Activated CD4-positive, alpha-beta T cell treated with anti-CD3 and anti-CD28 coated beads, Interleukin-2, amount 50 U/mL, for 16 hours (primary cell): ENCODE data around the gene WASF2.
"Not testable (repeated sequence)": the region's sequence is repeated elsewhere in the genome, so short reads cannot be mapped to it uniquely, and the experiment has no call there.

Experiments used
- DNase-seq: peaks from one replicate; pipeline ENCODE4 v3.0.0-alpha.2; 2020

WASF2 gene

DNA sequence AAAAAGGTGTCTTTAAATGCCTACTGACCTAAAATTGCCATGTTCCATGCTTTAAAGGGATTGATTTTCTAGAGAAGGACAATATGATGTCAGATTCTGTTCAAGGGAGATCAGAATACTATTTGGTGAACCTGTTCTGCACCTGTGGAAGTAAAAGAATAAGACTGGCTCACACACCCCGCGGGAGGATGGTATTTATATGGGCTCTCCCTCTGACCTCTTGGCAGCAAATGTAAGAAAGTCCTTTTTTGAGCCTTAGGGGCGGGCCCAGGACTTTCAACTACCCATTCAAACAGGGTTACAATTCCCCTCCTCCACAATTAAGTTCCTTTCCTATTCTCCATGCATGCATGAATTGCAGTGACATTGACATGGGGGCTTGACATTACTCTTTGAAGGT lies 42.1 kb downstream of the WASF2 start:
- no peak for DNase-seq

GRCh38 chr1:27447399-27447798 lies 42.6 kb downstream of the WASF2 start:
- no peak for DNase-seq

DNA sequence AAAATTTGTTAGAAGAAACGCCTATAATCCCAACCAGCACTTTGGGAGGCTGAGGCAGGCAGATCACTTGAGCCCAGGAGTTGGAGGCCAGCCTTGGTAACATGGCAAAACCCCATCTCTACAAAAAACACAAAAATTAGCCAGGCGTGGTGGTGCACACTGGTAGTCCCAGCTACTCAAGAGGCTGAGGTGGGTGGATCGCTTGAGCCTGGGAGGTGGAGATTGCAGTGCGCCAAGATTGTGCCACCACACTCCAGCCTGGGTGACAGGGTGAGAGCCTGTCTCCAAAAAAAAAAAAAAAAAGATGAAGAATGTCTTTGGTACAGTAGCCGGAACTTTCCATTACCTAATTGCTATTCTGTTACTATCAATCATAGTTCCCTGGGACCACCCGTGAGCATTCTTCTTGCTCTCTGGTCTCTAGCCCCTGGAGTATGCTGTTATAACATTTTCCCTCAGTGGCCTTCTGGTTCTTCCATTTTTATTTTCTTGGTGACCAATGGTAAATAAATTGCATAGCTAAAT lies 43.4 kb downstream of the WASF2 start:
- DNase-seq = no peak

GRCh38 chr1:27445177-27445936 lies 44.6 kb downstream of the WASF2 start:
- peak; percentile 75 for DNase-seq

DNA sequence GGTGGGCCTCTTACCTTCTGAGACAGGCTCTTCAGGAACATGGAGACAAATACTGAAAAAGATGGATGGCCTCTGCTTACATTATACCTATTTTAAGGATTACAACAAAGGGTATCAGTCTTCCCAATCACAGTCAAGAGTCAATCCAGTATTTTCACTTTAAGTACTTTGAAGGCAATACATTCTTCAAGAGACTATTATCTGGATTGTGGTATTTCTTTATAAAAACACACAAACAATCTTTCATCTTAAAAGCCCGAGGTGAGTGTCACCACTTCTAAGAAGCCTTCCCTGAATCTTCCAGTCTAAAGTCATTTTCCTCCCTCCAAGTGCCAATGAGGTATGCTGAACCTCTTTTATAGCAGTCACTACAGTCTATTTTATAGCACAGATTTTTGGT lies 45.3 kb downstream of the WASF2 start:
- peak; percentile 36 for DNase-seq

GRCh38 chr1:27439150-27439549 lies 50.8 kb downstream of the WASF2 start:
- no peak for DNase-seq

- DNase-seq = no peak
These were observed 51.3 kb downstream of the WASF2 start for GRCh38 chr1:27438621-27439061.

DNA sequence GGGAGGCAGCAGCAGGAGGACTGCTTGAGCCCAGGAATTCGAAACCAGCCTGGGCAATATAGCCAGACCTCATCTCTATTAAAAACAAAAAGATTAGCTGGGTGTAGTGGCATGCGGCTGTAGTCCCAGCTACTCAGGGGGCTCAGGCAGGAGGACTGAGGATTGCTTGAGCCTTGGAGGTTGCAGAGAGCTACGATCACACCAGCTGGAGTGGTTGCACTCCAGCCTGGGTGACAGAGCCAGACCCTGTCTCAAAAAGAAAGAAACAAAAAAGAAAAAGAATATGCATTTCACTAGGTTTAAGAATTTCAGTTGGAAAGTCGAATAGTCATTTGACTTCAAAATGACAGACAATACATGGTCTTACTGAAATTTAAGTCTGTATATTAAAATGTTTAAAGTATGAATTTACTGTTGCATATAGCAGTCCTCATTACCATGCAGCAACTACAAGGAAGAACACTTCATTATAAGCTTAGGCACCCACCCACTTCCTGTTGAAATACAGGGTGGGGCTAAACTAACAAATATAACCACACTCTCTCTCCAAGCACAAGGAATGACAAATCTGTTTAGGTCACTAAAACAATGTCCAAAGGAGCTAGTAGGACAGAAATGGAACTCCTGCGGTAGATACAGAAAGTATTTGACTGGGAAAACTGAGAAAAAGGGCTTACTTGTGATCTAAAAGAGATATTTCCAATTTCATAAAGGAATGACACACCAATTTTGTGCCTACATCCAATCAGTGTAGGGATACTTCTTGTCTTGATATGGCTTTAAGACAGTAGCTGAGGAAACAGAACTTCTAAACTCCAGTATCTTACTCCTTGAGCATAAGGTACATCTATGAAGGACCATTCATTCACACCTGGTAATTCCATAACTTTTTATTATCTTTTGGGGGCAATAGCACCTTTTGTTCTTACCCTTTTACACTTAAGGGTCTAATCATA lies 53.5 kb downstream of the WASF2 start:
- no peak for DNase-seq

GRCh38 chr1:27435566-27436203 lies 54.3 kb downstream of the WASF2 start:
- no peak for DNase-seq

- no peak for DNase-seq
These were observed 56.3 kb downstream of the WASF2 start for GRCh38 chr1:27433706-27434105.

DNA sequence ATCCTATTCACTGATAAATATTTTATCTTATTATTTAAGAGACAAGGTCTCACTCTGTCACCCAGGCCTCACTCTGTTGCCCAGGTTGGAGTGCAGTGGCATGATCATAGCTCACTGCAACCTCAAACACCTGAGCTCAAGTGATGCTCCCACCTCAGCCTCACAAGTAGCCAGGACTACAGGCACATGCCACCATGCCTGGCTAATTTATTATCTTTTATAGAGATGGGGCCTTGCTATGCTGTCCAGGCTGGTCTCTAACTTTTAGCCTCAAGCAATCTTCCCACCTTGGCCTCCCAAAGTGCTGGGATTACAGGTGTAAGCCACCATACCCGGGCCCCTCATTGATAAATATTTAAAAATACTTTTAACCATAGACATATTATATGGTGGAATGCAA lies 57.2 kb downstream of the WASF2 start:
- DNase-seq = not testable (repeated sequence)

DNA sequence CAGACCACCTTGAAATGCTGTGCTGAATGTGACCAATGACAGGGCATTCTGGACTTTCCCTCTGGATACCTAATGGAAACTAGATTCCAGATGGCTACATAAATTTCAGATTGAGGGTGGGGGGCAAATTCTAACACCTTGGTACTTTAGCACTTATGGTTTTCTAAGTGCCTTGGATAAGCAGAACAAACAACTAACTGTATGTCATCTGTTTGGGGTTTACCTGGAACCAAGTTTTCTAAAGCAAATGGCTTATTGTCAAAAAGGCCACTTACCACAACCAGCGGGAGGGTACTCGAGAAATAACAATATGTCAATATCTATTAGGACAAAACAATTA lies 58.4 kb downstream of the WASF2 start:
- DNase-seq = no peak

DNA sequence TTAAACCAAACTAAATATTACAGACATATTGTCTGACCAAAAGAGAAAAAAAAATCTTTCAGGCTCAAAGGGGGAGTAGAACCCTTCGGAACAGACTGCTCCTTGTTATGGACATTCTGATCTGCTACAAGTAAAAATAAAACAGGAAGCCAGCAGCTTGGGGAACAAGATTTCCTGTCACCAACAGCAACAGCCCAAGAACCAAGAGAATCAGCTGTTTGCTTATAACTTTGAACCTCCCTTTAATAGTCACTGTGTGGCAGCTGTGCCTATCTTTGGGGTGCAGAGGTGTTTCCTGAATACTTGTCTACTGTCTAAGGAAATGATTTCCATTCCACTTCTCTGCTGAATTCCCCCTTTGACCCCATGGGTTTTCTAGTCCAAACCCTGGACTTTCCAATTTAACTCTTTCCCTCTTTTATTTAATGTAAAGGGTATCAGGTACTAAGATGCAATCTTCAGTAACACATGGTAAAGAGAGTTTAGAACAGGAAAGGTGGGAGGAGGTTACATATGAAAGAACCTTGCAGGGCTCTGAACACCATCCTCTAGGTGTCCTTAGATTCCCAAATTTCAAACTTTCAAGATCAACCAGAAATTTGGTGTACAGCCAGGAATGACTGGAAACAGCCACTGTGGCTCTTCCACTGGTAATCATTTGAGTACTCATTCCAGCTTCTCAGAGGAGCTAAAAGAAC lies 58.9 kb downstream of the WASF2 start:
- DNase-seq = no peak

- no peak for DNase-seq
These were observed 60.9 kb downstream of the WASF2 start for GRCh38 chr1:27429029-27429425.

DNA sequence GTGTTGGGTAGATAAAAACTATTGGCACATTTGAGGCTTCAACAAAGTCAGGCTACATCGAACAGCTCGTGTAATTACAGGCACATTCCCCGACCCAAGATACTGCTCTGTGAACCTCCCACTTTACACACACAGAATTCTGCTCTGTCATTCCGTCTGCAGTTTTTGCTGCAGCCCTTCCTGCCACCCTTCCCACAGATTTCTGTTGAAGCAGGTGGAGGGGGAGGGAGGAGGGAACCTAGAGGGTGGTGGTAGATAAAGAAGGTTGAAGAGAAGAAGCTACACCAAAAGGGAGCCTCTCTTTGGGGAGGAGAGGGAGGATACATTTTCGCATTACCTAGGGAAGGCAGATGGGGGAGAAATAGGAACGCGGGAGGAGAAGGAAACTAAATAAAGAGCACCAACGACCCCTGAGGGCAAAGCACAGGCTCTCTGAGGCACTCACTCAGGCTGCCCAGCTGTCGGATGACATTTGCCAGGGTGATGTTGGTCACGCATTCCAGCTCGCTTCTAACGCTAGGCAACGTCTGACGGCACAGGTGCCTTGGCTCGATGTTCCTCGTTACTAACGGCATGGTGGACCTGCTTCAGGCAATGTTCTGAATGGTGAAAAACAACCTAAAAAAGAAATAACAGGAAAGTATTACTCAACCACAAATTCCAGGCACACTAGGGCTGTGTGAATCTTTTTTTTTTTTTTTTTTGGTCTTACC lies 61.5 kb downstream of the WASF2 start:
- DNase-seq = no peak

DNA sequence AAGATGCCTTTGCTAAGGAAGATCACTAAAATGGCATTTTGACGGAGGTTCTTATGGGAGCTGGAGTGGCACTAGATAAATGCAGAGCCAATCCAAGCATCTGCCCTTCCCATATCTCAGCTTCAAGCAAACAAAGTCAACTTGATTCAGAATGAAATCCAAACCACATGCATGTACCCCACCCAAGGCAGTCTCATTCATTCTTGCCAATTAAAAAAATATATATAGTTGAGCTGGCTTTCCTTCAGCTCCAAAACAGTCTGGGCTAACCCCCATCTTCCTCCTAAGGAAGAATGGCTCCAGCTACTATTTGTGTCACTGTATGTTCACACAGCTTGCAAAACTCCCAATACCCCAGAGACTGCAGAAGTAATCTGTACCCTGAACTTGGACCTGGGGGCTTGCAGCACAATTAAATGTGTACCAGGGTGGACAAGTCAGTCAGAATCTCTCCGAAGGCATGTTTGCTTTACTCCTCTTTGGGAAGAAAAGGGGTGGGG lies 62.1 kb downstream of the WASF2 start:
- no peak for DNase-seq

DNA sequence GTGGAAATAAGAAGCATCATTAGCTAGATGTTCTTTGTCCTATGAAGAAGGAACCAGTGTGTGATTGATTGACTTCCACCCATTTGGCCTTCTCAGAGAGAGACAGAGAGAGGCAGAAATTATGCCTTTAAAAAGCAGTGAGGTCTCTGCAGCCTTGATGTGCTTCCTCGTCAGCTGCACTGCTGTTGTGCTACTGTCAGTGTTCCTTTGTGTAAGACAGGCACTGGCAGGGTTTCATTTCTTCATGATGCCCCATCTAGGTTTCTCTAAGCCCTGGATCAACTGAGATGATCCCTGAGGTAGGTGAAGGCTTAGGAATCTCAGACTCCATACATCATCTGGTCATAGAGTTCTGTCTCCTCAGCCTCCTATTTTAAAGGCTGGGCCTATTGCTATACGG lies 62.6 kb downstream of the WASF2 start:
- no peak for DNase-seq

- no peak for DNase-seq
These were observed 66.3 kb downstream of the WASF2 start for GRCh38 chr1:27423709-27424108.

DNA sequence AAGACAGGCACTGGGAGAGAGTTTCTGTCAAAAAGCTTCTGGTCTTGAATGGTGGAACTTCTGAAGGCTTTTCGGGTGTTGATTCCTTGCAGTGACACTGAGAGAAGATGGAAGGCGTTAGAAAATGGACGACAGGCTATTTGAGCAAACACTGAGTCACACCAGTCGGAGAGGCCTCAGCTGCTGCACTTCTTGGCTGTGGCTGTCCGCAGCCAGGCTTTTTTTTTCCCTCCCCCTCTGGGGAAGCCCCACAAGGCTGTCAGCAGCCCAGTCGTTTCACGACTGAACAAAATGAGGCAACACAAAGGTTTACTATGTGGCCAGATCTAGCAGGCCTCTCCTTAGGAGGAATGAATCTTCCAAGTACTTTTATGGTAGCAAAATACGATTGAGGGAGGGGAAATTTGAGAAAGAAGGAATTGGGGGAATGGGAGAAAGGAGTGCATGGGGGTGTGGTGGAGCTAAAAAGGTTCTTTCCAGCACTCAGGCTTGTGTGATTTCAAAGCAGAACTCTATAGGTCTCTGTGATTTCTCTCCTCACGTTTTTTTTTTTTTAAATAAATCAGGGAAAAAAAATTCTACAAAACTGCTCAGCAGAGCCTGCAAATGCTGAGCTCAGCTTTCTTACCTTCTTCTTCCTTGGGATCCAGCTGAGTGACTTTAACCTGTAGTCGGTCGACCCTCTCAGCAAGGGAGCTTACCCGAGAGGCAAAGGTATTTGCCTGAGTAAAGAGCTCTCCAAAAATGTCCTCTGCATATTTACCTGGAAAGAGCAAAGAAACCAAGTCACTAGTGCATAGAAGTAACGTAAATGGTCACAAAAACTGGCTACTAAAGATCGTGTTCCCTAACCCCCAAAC lies 71.4 kb downstream of the WASF2 start:
- peak; percentile 90 for DNase-seq

GRCh38 chr1:27417713-27418112 lies 72.3 kb downstream of the WASF2 start:
- no peak for DNase-seq
